UCSD-AML1 (cell line): ENCODE results near the gene GRID1.

Experiments
- DNase-seq: peaks from one replicate; lab custom pipeline; 2025; ENCODE audit not compliant: unreplicated experiment; lab: John Stamatoyannopoulos, UW

The GRID1 gene

GRCh38 chr10:86218160-86218559, 148.4 kb downstream of the GRID1 start:
- no peak for DNase-seq

GRCh38 chr10:86217371-86218080, 149.1 kb downstream of the GRID1 start:
- no peak for DNase-seq

GRCh38 chr10:86216886-86217285, 149.7 kb downstream of the GRID1 start:
- no peak for DNase-seq

DNA sequence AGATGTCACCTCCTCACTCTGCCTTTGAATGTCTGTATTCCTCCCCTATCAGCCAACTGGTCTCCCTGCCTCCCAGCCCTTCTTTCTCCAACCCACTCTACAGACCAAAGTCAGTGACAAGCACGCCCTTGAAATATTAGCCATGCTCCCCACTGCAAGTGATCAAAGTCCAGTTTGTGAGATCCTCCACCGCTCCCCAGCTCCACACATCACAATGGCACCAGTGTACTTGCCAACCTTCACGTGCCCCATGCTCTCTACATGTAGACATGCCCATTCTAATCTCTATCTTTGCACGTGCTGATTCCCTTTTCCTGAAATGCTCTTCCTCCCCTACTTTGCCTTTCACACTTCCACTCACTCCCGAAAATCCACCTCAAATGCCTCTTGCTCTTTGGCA, 150.9 kb downstream of the GRID1 start:
- no peak for DNase-seq

- no peak for DNase-seq
These were observed 151.5 kb downstream of the GRID1 start for GRCh38 chr10:86215046-86215445.

- DNase-seq, result no peak
These were observed 153.4 kb downstream of the GRID1 start for GRCh38 chr10:86213148-86213547.

DNA sequence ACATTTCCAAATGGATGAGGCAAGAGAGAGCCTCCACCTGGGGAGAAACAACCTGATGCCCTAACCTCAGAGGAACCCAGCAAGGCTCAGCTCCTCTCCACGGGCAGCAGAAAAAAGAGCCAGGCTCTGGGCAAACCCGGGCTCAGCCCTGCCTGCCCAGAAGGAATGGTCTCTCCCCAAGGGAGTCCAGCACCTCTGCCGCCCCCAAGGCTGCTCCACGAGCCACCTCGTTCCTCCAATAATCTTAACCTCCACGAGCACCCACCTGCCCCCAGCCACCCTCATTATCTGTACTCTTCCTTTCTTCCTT, 154.2 kb downstream of the GRID1 start:
- DNase-seq, result no peak

GRCh38 chr10:86211691-86212390, 154.8 kb downstream of the GRID1 start:
- DNase-seq, result no peak

- DNase-seq, result no peak
These were observed 156.2 kb downstream of the GRID1 start for GRCh38 chr10:86210416-86210815.

DNA sequence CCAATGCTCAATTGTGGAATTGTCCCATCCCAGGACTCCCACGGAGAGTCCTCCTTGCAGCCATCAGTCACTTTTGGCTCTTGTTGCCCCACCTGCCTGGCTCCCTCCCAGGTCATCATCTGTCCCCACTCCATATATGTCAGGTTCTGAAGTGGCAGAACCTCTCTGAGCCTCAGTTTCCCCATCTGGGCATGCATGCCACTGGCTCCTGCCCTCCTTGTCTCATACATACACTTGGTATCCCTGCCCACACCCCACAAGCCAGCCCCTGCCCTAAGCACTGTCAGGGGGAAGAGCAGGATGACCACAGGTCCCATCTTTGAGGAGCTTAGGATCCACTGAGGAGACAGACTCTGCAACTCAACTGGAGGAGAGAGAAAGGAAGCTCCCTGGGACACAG, 156.9 kb downstream of the GRID1 start:
- no peak for DNase-seq

DNA sequence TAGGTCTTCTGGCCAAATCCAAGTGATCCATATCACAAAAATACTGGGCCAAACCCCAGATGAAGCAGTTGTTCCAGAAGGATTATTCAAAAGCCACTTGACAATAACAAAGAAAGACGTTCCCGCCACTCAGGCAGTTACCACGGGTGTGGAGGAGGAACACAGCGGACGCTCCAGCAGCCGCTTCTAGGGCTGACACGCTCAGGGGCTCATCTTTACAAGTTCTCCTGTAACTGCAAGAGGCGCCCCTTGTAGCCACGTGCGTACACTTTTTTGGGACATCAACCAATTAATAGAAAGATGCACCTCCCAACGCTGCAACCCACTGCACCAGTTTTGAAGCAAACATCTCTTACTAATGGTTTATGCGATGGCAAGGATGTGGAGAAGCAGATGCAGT, 159.4 kb downstream of the GRID1 start:
- DNase-seq, result no peak

DNA sequence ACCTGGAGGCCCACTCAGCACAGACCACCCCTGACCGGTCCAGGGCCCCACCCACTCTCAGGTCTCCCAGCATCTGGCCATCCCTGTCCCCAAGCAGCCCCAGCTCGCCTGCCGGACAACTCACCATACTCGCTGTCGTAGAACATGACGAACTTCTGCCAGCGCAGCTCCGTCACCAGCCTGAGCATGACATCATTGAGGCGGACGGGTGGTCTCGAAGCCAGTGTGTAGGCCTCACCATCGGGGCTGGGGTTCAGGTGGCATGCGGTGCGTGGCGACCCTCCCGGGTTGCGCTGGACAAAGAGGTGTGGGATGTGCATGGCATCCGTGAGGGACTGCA, 160.4 kb downstream of the GRID1 start:
- DNase-seq, result no peak

DNA sequence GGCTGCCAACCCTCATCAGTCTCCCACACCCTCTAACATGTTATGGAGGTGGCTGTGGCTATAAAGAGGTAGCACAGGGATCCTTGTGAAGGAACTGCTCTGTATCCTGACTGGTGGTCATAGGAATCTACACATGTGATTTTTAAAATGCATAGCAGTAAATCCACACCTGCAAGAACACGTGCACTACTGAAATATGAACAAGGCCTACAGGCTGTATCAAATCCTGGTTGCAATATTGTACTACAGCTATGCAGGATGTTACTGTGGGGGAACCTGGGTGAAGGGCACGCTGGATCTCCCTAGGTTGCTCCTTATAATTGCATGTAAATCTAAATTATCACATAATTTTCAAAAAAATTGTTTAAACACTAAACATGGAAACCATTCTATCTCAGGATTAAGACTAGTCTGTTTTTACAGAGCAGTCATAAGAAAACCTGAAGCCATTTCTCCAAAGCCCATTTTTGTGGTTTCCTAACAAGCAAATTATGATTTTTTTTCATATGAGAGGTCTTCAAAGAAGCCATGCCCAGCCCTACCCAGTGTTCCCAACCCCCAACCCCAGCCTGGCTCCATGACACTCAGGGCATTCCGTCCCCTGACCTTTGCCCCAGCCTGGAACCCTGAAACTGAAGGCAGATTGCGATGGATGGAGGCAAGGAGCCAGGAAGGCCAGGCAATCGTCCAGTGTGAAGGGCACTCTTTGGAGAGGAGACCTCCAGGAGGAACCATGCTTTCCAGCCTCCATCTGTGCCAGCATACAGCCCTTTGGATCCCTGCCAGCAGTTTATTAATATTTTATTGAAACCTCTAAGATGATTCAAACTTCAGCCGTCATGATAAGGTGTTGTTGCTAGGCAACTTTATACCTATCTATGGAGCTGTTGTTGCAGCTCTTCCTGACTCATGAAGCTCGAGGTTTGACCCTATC, 161.0 kb downstream of the GRID1 start:
- no peak for DNase-seq

DNA sequence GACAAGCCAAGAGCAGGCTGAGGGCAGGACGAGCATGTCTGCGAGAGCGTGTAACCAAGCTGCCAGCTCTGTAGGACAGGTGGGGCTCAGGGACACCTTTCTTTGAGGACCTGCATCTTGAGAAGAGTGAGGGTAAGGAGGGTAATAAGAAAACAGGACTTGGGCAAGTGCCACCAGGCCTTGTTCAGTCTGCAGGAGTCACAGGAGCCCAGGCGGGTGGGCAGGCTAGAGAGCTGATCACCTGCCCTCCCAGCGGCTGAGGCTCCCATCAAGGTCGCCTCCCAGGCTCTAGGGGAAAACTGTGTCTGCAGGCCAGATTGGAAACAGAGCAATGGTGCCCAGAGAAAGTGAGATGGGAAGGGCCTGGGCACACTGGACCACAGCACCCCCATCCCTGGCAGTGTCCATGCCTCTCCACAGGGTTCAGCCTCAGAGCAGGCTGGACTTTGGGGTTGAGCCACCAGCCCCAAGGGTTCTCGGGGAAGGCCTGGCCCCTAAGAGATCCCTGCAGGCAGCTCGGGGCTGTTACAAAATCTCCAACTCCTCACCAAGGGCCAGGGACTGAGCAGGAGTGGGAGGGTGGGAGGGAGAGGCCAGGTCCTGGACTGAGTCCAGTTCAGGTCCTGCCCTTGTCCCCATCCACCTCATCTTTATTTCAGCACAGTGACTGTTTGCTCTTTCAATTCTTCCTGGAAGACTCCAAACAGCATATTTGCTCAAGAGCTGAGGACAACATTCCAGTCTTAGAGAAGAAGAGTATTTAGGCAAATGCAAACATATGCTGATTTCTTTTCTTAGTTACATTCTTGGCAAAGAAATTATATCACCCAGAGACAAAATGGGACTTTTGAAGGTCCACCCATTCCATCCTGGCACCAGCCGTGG, 161.9 kb downstream of the GRID1 start:
- no peak for DNase-seq

GRCh38 chr10:86203162-86203905, 163.3 kb downstream of the GRID1 start:
- DNase-seq, result peak; percentile 34

GRCh38 chr10:86202226-86202735, 164.3 kb downstream of the GRID1 start:
- no peak for DNase-seq

GRCh38 chr10:86200867-86201266, 165.7 kb downstream of the GRID1 start:
- no peak for DNase-seq

DNA sequence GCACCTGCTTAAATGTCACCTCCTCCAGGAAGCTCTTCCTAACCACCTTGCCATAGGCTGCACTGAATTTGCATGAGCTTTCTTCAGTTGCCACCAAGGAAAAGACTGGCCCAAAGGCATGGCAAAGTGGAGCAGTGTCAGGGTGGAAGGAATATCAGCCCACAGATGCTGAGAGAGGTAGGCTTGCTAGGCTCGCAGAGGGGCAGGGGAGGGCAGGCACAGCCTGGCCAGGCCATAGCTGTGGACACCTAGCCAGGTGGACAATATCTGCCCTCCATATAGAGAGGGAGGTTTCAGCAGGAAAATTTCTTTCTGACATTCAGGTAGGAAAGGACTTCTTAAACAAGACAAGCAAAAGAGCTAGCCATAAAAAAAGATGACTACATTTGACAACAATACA, 166.3 kb downstream of the GRID1 start:
- DNase-seq, result no peak

DNA sequence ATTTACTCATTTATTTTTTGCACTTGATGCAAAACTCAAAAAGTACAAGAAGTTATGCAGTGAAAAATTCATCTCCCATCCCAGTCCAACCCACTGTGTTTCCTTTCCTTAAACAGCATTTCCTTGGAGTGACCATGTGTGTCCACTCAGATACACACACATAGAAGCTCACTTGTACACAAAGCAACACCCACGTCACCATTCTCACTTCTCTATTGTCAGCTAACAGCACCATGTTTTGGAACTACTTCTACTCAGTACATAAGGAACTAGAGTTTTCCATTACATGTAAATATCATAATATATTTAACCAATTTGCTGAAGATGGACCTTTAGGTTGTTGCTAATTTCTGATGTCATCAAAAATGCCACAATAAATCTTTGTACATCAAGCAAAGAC, 167.6 kb downstream of the GRID1 start:
- no peak for DNase-seq

DNA sequence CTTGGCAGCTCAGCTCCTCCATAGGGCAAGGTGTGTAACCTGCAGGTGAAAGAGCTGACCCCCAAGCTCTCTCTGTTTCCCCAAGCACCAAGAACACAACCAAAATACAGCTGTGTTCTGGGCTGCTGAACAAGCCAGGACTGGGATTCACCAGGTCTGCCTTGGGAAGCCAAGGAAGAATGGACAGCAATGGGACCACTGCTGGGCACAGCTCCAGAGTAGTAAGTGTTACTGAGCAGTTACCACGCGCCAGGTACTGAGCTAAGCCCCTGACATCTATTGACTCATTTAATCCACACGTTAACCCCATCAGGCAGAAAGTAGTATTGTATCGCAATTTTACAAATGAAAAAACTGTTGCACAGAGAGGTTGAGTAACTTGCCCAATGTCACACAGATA, 168.3 kb downstream of the GRID1 start:
- DNase-seq, result no peak
